ENCODE measurements around the gene OR2L2.

- TF ChIP-seq CTCF (IDR thresholded peaks at IDR 0.05; ENCODE audit: low read length) (no peak), EZH2 (IDR thresholded peaks at IDR 0.05; ENCODE audit: borderline replicate concordance, low read length) (no peak)
Observed at GRCh38 chr1:248013229-248013710, 16.6 kb upstream of the OR2L2 start, which contains the start of gene OR2L5.
